Measurements from ENCODE around the gene NEDD4L. TPM values are rescaled to one million over a fixed set of nuclear protein-coding genes. Genes with fewer than 3 reads are reported as not detected.
A peak's percentile ranks its signal among the peaks of the same experiment; 100 is the strongest.

The NEDD4L gene
- total RNA-seq, 1 donor from 2014 or later: 55.3 TPM

DNA sequence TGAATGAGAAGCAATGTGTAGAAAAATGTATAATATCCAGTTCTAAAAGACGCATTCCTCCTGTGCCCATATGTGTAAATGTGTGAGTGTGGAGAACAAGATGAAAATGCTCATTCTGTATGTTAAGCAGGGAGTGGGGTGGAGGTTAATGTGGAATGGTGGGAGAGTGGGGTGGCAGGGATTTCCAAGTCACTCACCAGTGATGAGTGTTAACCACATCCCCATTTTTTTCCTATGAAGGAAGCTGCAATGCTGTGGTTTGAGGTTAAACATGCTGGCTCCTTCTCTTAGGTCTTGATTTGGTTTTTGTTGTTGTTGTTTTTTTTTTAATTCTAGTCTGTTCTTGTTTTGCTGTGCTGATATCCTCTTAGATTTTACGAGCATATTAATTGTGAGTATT, 169.4 kb downstream of the NEDD4L start:
- DNase-seq: no peak

DNA sequence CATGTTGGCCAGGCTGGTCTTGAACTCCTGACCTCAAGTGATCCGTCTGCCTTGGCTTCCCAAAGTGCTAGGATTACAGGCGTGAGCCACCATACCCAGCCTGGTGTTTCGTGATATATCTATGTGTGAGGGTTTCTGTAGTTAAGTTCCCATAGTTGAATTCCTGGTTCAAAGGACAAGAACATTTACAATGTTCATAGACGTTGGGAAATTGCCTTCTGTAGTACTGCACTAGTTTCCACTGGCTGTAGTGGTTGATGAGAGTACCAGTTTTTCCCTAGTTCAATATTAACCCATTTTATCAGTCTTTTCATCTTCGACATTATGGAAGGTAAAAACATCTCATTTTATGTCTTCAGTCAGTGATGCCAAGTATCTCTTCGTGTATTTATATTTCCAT, 171.0 kb downstream of the NEDD4L start:
- DNase-seq: no peak

DNA sequence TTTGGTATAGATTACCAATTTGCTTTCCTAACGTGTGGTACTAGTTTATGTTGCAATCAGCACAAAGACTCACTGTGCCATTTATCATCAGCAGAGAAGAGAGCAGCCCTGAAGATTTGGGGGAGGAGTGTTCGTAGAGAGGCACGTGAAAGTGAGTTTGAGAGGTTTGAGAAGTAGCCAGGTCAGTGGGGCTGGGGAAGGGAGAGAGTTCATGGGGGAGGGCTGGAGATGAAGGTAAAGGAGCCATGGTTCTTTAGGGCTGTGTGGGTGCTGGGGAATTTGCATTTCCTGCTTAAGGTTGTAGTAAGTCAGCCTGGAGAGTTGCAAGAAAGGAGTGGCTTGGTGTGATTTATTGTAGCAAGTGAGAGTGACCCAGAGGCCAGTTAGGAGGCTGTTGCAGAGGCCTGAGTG, 172.1 kb downstream of the NEDD4L start:
- no peak for DNase-seq

DNA sequence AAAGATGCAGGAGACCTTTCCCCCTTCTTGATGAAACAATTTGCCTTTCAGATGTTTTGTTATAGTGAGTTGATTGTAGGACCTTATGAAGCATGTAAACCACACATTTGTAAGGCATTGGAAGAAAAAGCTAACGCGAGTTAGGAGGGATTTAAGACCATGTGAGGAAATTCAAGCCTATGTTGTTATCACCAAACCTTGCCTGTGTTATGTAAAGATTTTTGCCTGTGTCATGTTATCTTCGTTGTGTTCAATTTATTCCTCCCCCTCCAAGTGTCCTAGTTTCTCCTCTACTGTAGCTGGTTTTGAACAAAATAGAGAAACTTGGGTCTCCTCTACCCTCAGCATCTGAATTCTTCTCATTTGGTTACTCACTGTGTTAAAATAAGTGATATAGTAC, 173.0 kb downstream of the NEDD4L start:
- no peak for DNase-seq

DNA sequence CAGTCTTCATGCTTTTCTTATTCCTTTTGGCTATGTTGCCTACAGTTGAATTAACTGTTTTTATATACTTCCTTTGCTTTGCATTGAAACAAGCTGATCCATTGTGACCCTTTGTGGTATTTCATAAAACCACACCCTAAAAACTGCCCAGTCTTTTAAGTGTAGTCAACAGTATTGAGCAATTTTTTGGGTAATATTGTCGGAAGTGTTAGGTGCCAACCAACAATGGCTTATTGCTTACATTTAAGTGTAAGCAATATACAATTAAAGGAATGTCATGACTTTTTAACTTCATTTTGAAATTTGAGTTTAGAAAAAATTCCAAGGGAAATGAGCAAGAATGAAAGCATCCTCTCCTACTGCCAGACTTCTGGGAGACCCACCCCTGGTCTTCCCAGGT, 174.1 kb downstream of the NEDD4L start:
- DNase-seq: no peak

DNA sequence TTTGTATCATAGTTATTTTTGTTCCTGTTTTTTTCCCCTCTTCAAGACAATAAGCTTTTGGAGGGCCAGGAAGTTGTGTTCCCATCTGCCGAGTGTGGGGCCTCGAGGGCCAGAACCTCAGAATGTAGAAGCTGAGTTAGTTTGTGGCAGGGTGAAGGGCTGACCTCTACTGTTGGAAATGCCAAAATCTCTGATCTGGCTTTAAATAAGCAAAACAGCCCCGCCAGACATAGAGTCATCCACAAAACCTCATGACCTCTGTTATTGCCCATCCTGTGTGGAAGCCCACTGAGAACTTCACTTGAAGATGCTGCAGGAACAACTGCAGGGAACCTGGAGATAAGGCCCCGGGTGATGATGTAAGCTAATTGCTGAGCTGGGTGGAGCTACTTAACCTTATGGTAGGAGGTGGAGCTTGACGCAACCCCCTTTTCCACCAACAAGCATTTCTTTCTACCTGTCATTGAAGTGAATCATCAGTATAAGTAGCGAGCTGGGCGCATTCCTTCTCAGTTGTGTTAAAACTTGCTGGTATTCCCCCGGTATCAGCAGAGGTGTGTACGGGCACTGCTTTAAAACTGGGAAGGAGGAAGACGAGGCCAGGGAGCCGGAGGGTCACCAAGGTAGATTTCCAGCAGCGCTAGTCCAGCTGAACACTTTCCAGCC, 177.2 kb downstream of the NEDD4L start:
- DNase-seq: peak; percentile 57

DNA sequence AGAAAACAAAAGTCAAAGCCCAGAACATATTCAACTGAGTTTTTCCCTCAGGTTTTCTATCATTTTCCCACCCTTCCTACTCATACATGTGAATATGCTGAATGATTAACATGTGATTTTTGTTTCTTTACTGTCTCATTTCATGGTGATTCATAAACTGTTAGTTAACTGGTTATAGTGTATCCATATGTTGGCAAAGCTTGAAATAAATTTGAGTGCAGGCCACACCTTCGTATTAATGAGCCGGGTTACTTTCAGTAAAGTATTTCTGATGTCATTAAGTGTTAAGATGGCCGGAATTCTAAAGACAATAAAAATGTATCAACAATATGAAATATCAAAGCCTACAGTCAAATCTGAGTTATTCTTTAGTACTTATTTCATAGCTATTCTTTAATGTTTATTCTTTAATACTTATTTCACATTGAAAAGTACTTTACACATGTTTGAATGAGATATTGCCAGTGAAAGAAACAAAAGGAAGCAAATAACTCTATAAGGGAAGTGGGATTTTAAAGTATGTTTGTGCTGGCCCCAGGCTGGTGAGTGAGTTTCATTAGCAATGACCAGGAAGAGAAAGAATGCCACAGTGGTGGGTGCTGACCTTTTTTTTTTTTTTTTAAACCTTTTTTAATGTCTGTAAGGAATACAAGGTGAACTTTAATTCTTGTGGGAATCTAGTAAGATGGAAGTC, 178.6 kb downstream of the NEDD4L start:
- DNase-seq: no peak

DNA sequence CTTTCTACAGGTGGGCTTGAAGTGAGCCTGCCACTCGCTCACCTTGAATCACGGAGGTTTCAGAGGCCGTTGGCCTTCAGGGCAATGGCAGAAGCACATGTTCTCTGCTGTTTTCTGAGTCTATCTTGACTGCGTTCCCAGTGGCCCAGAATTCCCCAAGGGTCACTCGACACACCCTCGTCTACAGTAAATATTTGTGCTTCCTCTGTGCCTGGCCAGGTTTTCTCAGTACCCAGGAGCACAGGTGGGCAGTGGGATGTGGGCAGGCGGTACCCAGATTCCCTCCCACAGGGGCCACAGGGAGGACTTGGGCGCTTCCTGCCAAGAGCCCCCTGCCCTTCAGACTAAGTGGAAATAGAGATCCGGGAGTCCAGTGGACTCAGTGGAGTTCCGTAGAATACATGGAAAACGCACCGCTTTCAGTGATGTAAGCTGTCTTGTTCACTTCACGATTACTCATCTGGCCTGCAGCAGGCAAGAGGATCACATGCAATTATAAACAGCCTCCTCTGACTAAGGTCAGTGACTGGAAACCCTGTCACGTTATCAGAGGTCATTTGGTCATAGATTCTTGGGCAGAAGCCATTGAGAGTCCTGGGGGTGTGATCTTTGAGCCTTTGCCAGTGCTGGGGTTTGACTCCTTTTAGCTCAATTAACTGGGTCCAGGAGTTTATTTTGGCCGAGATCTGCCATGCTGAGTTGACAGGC, 179.8 kb downstream of the NEDD4L start:
- no peak for DNase-seq

DNA sequence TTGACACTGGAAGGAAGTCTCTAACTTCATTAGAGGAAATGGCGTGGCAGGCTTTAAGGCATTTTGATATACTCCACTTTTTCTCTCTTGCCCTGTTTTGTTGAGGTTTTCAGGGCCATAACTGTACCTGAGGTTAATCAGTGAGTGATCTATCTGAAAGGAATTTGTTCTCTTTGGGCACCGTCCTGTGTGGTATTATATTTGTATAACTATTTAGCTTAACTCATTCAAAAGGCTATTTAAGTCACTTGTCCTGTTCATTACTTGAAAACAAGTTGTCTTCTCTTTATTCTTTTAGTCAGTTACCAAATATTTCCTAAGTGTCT, 180.4 kb downstream of the NEDD4L start:
- no peak for DNase-seq

DNA sequence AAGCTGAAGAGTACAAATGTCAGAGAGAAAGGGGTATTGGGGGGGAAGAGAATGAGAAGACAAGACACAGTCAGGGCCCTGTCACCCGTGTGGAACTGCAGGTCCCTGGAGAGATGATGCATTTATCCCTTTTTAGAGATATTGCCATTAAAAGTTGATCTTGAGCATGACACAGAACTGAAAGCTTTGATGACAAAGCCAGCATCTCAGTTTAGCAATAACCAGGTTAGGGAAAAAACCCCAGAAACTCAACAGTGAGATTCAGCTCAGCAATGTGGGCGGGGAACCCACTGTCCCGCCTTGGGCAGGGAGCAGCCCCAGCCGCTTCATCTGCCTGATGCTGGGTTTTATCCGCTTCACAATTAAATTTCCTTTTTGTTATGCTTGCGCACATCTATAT, 181.1 kb downstream of the NEDD4L start:
- no peak for DNase-seq

DNA sequence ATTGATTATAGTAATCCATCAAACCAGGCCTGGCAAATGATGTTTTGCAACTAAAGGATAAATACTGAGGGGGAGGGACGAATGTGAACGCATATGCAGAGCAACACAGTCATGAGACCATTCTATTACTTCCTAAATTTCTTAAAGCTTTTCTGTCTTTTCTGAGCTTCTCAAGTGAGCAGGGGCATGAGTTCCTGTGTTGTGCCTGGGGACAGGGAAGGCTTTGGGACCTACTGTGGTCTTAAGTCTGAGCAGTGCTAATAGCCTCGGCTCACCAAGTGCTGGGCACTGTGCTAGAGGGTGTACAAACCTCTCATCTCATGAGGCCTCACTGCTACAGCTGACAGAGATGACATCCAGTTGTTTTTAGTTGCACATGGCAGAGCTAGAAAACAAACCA, 182.4 kb downstream of the NEDD4L start:
- DNase-seq: no peak

DNA sequence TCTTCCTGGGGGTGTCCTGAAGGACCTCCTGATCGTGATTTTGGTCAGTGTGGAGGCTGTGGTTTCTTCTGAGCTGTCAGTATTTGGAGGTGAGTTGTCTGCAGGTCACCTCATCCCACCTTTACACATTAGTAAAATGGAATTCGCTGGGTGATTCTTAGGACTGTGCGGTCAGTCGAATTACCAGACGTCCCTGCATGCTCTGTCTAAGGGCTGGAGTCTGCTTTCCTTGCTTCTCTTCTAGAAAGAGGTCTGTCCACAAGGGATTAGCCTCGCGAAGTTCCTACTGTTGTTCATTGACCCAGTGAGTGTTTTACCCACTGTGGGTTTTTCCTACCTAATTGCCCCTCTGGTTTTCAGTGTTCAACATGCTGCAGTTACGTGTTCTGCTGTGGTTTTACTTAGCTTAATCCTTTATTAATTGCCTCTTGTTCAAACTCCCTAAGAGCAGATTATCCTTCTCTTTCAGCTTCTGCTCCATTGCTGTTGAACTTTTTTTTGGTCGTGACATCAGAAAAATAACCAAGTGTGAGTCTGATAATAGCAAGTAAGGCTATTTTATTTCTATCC, 183.4 kb downstream of the NEDD4L start:
- DNase-seq: no peak

DNA sequence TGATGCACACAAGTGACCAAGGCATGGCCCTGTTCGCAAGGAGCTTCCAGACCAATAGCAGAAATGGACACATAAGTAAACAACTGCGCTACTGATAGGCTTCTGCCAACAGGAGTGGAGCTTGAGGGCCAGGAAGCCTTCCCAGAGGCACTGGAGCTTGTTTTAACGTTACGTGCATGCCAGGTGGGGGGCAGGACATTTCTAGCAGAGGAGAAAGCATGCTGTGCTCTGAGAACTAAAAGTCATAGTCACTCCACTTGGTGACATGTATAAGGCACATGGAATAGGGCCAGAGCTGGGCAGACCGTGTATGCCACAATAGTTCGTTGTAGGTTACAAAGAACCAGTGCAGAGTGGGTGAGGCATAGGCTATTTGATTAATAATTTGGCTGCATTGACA, 184.2 kb downstream of the NEDD4L start:
- no peak for DNase-seq

DNA sequence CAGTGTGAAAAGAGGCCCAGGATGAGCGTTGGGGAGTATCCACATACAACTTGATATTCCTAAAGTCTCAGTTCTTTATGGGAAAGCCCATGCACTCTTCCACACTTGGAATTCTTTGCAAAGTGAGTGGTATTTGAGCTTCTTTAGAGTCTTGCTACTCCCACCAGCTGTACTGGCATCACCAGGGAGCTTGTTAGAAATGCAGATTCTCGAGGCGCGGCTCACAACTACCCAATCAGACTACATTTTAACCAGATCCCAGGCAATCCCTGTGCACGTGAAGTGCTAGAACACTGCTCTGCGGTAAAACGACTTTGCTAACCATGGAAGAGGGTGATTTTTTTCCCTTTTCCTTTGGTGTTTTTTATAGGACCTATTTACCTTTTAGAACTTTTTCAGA, 184.7 kb downstream of the NEDD4L start:
- no peak for DNase-seq

DNA sequence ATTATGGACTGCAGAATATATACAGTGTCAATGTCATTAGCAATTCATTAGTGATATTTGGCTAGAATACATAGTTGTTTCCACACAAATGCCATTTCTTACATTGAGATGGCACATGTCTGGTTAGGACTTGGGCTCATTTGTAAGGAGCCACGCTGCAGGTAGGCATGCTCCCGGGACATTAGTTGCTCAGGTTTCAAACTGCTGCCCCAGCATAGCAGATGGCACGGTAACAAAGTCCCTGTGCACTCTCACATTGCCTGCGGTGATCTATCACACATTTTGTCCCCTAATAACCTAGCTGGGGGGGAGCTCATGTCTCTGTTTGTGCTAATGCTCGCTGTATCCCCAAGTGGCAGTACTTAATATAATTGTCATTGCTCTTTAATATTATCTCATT, 185.1 kb downstream of the NEDD4L start:
- DNase-seq: no peak

DNA sequence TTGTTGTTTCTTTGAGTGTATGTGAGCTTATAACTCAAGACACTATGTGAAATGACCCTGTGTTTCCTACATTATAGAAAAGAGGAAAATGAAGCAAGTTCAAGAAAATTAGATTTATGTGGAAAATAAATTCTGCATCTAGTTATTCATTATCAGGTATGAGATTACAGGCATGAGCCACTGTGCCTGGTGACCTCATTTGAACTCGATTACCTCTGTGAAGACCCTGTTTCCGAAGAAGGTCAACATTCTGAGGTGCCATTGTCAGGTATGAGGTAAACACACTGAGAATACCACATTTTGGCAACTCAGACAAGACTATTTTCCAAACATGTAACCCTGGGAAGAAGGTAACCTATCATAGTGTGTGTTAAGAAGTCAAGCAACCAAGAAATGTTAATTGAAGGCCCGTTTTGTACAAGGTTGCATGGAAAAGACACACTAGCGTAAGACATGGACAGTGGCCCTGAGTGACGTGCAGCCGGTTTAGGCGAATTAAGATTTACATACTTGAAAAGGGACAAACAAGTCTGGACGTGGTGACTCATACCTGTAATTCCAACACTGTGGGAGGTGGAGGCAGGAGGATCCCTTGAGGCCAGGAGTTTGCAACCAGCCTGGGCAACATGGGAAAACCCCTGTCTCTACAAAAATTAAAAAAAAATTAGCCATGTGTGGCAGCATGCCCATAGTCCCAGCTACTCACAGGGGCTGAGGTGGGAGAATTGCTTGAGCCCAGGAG, 186.6 kb downstream of the NEDD4L start:
- DNase-seq: no peak

DNA sequence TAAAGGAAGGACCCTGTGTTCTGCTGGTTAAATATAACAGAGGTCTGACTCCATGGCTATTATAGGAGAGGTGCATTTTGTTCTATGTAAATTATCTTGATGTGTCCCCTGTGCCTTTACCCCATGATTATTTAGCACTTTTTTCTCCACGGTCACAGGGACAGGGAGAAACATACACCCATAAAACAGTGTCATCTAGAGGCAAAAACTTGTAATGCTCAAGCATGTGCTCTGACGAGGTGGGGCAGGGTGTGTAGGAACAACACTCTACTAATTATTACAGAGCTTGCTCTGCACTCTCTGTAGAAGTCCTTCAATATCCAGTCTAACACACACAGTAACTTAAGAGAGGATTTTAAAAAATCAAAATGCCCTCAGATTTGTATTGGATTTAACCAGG, 187.9 kb downstream of the NEDD4L start:
- no peak for DNase-seq

DNA sequence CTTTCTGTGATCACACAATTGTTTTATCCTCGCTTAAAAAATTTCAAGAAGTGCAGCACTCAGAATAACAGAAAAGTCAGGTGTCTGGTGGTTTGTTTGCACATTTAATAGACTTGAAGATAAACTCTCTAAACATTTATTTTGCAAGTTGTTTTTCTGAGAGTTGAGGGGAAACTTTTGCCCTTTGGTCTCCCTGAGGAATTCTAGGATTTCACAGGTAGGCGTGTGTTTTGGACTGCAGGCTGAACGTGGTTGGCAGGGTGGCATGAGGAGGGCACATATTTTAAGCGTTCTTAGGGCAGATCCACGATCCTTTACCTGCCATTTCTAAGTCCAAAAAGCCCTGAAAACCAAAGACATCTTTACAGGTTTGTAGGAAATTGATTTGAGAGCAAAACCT, 188.6 kb downstream of the NEDD4L start:
- no peak for DNase-seq

DNA sequence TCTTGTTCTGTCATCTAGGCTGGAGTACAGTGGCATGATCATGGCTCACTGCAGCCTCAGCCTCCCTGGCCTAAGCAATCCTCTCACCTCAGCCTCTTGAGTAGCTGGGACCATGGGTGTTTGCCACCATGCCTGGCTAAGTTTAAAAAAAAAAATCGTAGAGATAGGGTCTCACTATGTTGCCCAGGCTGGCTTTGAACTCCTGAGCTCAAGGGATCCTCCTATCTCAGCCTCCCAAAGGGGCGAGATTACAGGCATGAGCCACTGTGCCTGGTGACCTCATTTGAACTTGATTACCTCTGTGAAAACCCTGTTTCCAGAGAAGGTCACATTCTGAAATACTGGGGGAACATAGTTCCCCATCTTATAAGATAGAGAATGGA, 190.3 kb downstream of the NEDD4L start:
- DNase-seq: no peak

DNA sequence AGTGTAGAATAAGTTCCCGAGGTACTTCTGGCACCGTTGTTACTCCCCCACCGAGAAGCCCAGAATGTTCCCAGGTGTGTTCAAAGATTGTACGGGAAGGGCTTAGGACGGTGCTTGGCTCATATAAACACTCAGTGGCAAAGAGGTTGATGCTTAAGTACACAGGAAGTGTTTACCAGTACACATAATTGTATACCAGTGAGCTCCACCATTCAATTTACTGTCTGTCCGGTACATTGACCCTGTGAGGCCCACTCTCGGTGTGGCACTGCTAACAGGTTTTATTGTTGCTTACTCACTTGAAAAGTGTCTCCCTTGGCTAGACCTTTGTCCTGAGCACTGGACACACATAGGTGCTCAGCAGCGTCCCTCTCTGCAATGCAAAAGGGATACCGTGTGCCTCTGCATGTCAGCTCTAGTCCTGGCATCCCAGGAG, 191.0 kb downstream of the NEDD4L start:
- no peak for DNase-seq

DNA sequence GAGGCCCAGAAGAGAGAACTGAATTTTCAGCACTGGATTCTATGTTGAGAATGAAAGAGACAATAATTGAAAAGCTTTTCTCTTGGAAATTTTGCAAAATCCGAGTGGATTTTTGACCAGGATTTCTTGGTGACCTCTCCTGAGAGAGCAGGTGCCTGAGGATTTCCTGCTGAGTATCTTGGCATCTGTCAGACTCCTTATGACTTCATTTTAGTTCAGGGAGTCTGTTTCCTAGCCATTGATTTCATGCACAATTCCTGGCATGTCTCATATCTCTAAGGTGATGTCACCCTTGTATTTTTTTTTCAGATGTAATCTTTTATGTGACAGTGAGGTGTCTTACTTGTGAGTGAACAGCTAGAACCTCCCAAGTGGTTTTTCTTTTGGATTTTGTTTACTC, 195.9 kb downstream of the NEDD4L start:
- DNase-seq: no peak

DNA sequence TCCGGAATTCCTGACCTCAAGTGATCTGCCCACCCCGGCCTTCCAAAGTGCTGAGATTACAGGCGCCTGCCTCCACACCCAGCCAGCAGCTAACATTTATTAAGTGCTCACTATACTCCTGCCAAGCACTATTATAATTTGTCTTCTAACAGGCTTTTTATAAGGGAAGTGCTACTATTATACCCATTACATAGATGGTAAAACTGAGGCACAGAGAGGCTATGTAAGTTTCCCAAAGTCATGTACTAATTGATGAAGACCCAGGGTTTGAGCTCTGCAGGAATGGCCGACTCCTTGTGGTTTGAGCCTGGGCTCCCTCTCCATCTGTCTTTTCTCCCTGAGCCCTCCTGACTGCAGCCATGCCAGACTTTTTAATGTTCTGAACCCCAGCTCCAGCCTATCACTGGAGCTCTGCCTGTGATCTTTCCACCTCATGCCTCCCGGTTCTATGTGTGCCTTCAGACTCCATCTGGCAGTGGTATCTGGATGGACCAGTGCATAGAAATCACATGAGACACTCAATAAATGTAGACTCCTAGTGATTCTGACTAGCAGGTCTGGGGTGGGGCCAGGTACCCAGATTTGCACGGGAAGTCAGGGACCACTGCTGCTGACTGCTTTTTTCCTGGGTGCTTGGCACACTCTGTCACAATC, 197.1 kb downstream of the NEDD4L start:
- no peak for DNase-seq
